WTC11 (cell line): ENCODE measurements around the gene FMO5. TPM values are rescaled to one million over a fixed set of nuclear protein-coding genes. Genes with fewer than 3 reads are reported as not detected.

Experiments
- ATAC-seq: fragments of 200-7000 bp; cut with Tn5 transposase; 2 replicates; pipeline ENCODE4 v1.10.0; 2021; ENCODE audit warnings: mild to moderate bottlenecking, moderate library complexity
- CTCF ChIA-PET: fragments of 300-600 bp; sonication (Branson Sonifier 250); formaldehyde crosslinking; loops from one replicate; lab custom pipeline; 2021; ENCODE audit warnings: antibody characterized with exemption; lab: Charles Lee
- POLR2A ChIA-PET: fragments of 350-600 bp; sonication (Branson Sonifier 250); formaldehyde crosslinking; loops from one replicate; lab custom pipeline; 2021; ENCODE audit warnings: antibody characterized with exemption; lab: Charles Lee
- DNase-seq: peaks from one replicate; pipeline ENCODE4 v3.0.0; 2021; ENCODE audit warnings: low spot score
- H3K27ac Mint-ChIP-seq: 2 replicates; pipeline ENCODE4 v1.8.0; 2021; ENCODE audit warnings: mixed read lengths
- H3K27me3 Mint-ChIP-seq: 2 replicates; pipeline ENCODE4 v1.8.0; 2021; ENCODE audit warnings: low read depth, mild to moderate bottlenecking, moderate library complexity, mixed read lengths
- H3K36me3 Mint-ChIP-seq: 2 replicates; pipeline ENCODE4 v1.8.0; 2021; ENCODE audit warnings: mixed read lengths
- H3K4me1 Mint-ChIP-seq: 2 replicates; pipeline ENCODE4 v1.8.0; 2022; ENCODE audit warnings: mixed read lengths
- H3K4me3 Mint-ChIP-seq: 2 replicates; pipeline ENCODE4 v1.8.0; 2021; ENCODE audit warnings: mild to moderate bottlenecking, moderate library complexity, mixed read lengths
- H3K9me3 Mint-ChIP-seq: 2 replicates; pipeline ENCODE4 v1.8.0; 2021; ENCODE audit warnings: mixed read lengths
- ELF4 ChIP-seq: sonication (generic); formaldehyde crosslinking; IDR thresholded peaks from 2 replicates; pipeline ENCODE4 v1.8.1; 2022; ENCODE audit warnings: low read depth, mild to moderate bottlenecking, moderate library complexity, missing genetic modification reagents
- ESRRA ChIP-seq: sonication (generic); formaldehyde crosslinking; IDR thresholded peaks from 2 replicates; pipeline ENCODE4 v1.8.1; 2022; ENCODE audit warnings: mild to moderate bottlenecking, missing genetic modification reagents, borderline replicate concordance
- ETV6 ChIP-seq: sonication (generic); formaldehyde crosslinking; IDR thresholded peaks from 2 replicates; pipeline ENCODE4 v1.8.1; 2022; ENCODE audit warnings: mild to moderate bottlenecking, missing genetic modification reagents
- JAZF1 ChIP-seq: fragments of 250-450 bp; sonication (Bioruptor Pico); IDR thresholded peaks from 2 replicates; pipeline ENCODE4 v1.9.0; 2021; ENCODE audit warnings: moderate library complexity, mild to moderate bottlenecking, inconsistent platforms
- JUN ChIP-seq: sonication (generic); formaldehyde crosslinking; IDR thresholded peaks from 2 replicates; pipeline ENCODE4 v1.8.0; 2023; ENCODE audit warnings: mild to moderate bottlenecking, missing genetic modification reagents
- NFE2L1 ChIP-seq: sonication (generic); formaldehyde crosslinking; IDR thresholded peaks from 2 replicates; pipeline ENCODE4 v1.8.1; 2023; ENCODE audit warnings: missing genetic modification reagents
- NFYB ChIP-seq: sonication (generic); formaldehyde crosslinking; conservative IDR thresholded peaks from 2 replicates; pipeline ENCODE4 v1.8.0; 2022; ENCODE audit warnings: low read depth, missing genetic modification reagents
- ZNF281 ChIP-seq: sonication (generic); formaldehyde crosslinking; IDR thresholded peaks from 2 replicates; pipeline ENCODE4 v1.8.0; 2023; ENCODE audit warnings: mild to moderate bottlenecking, missing genetic modification reagents
- total RNA-seq: library from RNA; stranded (reverse); gene quantifications from 3 replicates; pipeline ENCODE4 v1.2.3, GENCODE V29; 2021
- TF ChIP-seq, protein P1 (sequence below): sonication (generic); formaldehyde crosslinking; IDR thresholded peaks from 2 replicates; pipeline ENCODE4 v1.8.0; 2022; ENCODE audit warnings: mild to moderate bottlenecking, missing genetic modification reagents
- TF ChIP-seq, protein P2 (sequence below): fragments of 250-450 bp; sonication (Bioruptor Pico); IDR thresholded peaks from 2 replicates; pipeline ENCODE4 v1.9.0; 2021; ENCODE audit warnings: mild to moderate bottlenecking
- TF ChIP-seq, protein P3 (sequence below): sonication (generic); formaldehyde crosslinking; IDR thresholded peaks from 2 replicates; pipeline ENCODE4 v1.8.1; 2022; ENCODE audit warnings: mild to moderate bottlenecking, missing genetic modification reagents, moderate library complexity, borderline replicate concordance

The FMO5 gene
- total RNA-seq, 1 experiment from 2014 or later = 3.3 TPM

DNA sequence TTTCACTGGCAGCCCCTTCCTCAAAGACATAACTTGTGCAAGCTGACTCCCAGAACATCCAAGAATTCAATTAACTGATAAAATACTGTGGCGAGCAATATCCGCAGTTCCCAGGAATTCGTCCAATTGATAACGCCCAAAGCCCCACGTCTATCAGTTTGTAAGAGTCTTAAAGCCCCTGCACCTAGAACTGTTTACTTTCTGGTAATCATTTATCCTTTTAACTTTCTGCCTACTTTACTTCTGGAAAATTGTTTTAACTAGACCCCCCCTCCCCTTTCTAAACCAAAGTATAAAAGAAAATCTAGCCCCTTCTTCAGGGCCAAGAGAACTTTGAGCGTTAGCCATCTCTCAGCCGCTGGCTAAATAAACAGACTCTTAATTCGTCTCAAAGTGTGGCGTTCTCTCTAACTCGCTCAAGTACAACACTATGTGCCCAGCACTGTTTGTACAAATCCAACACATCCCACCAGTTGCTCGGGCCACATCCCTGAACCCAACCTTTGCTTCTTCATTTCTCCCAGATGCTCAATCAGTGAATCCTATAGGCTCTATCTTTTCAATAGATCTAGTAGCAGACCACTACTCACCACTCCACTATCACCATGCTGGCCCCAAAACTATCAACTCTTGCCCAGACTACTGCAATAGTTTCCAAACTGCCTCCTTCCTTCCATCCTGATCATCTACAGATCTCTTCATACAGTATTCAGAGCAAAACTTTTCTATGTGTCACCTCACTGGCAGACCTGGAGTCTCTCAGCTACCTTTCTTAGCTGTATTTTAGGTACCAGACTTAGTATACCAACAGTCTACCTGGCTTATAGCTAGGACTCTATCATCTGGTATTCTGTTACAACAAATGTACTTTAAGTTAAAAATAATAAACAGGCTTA lies 14.0 kb upstream of the FMO5 start:
- no peak overlapping the region for H3K27ac Mint-ChIP-seq
- peaks cover 47% of the 10 kb centered on the region for H3K4me1 Mint-ChIP-seq
- H3K36me3 Mint-ChIP-seq = peaks cover 5% of the 10 kb centered on the region
- ChIA-PET POLR2A (interaction anchor here (1.1 kb wide), 1 partner anchor 155 kb away, joined by 3 read pairs; no protein-coding TSS in a partner anchor), CTCF (interaction anchor here (1.1 kb wide), 1 partner anchor 66 kb away, joined by 3 read pairs; no protein-coding TSS in a partner anchor)
- no peaks in the 10 kb centered on the region for H3K27me3 Mint-ChIP-seq
- DNase-seq (no peak), ATAC-seq (no peak)
- TF ChIP-seq NFYB (no peak), ETV6 (CRISPR knock-in tag) (no peak)
- TF ChIP-seq, protein P1, sequence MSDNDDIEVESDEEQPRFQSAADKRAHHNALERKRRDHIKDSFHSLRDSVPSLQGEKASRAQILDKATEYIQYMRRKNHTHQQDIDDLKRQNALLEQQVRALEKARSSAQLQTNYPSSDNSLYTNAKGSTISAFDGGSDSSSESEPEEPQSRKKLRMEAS = no peak
- TF ChIP-seq, all 79 proteins: peak for 0
- Mint-ChIP-seq H3K4me3 (no peak overlapping the region), H3K9me3 (peaks cover 13% of the 10 kb centered on the region)

- DNase-seq = no peak
- H3K4me1 Mint-ChIP-seq = peaks cover 43% of the 10 kb centered on the region
- H3K36me3 Mint-ChIP-seq = peaks cover 7% of the 10 kb centered on the region
- no peaks in the 10 kb centered on the region for H3K27me3 Mint-ChIP-seq
- ChIA-PET CTCF (interaction anchor here (1.7 kb wide), 1 partner anchor 65 kb away, joined by 5 read pairs; no protein-coding TSS in a partner anchor), POLR2A (no interaction called here)
- ATAC-seq = no peak
- peaks cover 18% of the 10 kb centered on the region for H3K9me3 Mint-ChIP-seq
- H3K27ac Mint-ChIP-seq = no peak overlapping the region
- H3K4me3 Mint-ChIP-seq = no peak overlapping the region
- TF ChIP-seq, protein P2, sequence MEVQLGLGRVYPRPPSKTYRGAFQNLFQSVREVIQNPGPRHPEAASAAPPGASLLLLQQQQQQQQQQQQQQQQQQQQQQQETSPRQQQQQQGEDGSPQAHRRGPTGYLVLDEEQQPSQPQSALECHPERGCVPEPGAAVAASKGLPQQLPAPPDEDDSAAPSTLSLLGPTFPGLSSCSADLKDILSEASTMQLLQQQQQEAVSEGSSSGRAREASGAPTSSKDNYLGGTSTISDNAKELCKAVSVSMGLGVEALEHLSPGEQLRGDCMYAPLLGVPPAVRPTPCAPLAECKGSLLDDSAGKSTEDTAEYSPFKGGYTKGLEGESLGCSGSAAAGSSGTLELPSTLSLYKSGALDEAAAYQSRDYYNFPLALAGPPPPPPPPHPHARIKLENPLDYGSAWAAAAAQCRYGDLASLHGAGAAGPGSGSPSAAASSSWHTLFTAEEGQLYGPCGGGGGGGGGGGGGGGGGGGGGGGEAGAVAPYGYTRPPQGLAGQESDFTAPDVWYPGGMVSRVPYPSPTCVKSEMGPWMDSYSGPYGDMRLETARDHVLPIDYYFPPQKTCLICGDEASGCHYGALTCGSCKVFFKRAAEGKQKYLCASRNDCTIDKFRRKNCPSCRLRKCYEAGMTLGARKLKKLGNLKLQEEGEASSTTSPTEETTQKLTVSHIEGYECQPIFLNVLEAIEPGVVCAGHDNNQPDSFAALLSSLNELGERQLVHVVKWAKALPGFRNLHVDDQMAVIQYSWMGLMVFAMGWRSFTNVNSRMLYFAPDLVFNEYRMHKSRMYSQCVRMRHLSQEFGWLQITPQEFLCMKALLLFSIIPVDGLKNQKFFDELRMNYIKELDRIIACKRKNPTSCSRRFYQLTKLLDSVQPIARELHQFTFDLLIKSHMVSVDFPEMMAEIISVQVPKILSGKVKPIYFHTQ = no peak
- TF ChIP-seq, protein P1 = no peak
Observed at GRCh38 chr1:147238053-147238902, 13.1 kb upstream of the FMO5 start.

DNA sequence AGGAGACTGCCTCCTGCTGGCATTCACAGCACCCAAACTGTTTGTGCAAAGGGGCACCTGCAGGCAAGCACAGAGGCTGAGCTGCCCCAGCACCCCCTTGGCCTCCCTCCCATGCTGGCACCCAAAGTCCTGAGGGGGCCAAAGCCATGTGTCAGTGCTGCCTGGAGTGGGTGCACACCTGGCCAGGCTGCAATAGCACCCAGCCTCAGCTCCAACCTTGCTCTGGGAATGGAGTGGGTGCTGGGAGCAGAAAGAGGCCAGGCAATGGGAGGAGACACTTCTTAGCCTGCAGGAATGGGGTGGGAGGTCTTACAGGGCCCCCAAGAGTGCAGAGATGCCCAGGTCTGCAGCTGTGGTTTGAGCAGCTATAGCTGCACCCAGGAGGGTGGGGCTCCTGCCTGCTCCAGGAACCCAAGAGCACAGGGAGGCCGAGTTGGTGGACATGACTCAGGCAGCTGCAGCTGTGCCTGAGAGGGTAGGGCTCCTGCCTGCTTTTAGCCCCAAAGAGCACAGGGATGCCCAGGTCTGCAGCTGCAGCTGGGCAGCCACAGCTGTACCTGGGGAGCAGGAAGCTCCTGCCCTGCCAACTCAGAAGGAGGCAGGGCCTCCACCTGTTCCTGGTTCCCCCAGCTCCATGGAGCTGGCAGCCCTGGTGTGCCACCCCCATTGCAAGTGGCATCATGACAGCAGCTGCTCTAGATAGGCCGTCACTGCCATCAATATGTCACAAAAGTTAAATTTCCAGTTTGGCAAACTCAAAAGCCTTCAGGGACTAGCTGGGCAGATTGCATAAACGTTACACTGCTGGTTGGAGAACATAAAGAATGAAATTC lies 12.0 kb upstream of the FMO5 start:
- no peaks in the 10 kb centered on the region for H3K27me3 Mint-ChIP-seq
- no peak for DNase-seq
- POLR2A ChIA-PET = no interaction called here
- peaks cover 41% of the 10 kb centered on the region for H3K4me1 Mint-ChIP-seq
- peaks cover 13% of the 10 kb centered on the region for H3K36me3 Mint-ChIP-seq
- H3K27ac Mint-ChIP-seq = no peak overlapping the region
- TF ChIP-seq ESRRA (CRISPR knock-in tag) (no peak), ZNF281 (CRISPR knock-in tag) (no peak), ELF4 (CRISPR knock-in tag) (no peak), NFE2L1 (CRISPR knock-in tag) (no peak), JAZF1 (CRISPR knock-in tag) (no peak), JUN (CRISPR knock-in tag) (no peak)
- TF ChIP-seq, protein P3, sequence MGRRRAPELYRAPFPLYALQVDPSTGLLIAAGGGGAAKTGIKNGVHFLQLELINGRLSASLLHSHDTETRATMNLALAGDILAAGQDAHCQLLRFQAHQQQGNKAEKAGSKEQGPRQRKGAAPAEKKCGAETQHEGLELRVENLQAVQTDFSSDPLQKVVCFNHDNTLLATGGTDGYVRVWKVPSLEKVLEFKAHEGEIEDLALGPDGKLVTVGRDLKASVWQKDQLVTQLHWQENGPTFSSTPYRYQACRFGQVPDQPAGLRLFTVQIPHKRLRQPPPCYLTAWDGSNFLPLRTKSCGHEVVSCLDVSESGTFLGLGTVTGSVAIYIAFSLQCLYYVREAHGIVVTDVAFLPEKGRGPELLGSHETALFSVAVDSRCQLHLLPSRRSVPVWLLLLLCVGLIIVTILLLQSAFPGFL (CRISPR knock-in tag) = no peak
- H3K9me3 Mint-ChIP-seq = peaks cover 19% of the 10 kb centered on the region
- no peak overlapping the region for H3K4me3 Mint-ChIP-seq
- CTCF ChIA-PET = interaction anchor here (0.6 to 1.7 kb wide), 2 partner anchors 64 to 390 kb away, joined by 3 to 5 read pairs; no protein-coding TSS in a partner anchor
- no peak for ATAC-seq
